PC-9 (cell line): ENCODE measurements around the gene DAB1. TPM values are rescaled to one million over a fixed set of nuclear protein-coding genes. Genes with fewer than 3 reads are reported as not detected.

Experiments used
- BruUV-seq: library from RNA; stranded (reverse); fragments of 400-500 nt; replicated peaks from 2 replicates; lab custom pipeline; 2021; lab: Mats Ljungman, UMichigan
- CTCF ChIA-PET: fragments of 300-600 bp; sonication (Branson Sonifier 250); formaldehyde crosslinking; loops from one replicate; lab custom pipeline; 2022; ENCODE audit warnings: antibody characterized with exemption; lab: Charles Lee
- POLR2A ChIA-PET: fragments of 300-600 bp; sonication (Branson Sonifier 250); formaldehyde crosslinking; loops from one replicate; lab custom pipeline; 2022; ENCODE audit warnings: antibody characterized with exemption; ENCODE audit not compliant: unreplicated experiment; lab: Charles Lee
- DNase-seq, 2 experiments: peaks; one replicate each; pipeline versions ENCODE4 v3.0.0 to v3.0.0-alpha.2; 2015 to 2022; ENCODE audit warnings: mixed read lengths in 1 of 2
- H2AFZ ChIP-seq: fragments of 200-600 bp; sonication (generic); 2 replicates; pipeline ENCODE4 v1.8.1; 2017; ENCODE audit warnings: antibody characterized with exemption
- H3F3A ChIP-seq: fragments of 200-600 bp; sonication (generic); 2 replicates; pipeline ENCODE4 v1.8.1; 2017; ENCODE audit warnings: antibody characterized with exemption, mild to moderate bottlenecking, low read depth; ENCODE audit not compliant: insufficient read depth
- H3K27ac ChIP-seq: fragments of 200-600 bp; sonication (generic); 2 replicates; pipeline ENCODE4 v1.6.1; 2016; ENCODE audit warnings: mixed run types
- H3K27me3 ChIP-seq: fragments of 200-600 bp; sonication (generic); 2 replicates; pipeline ENCODE4 v1.6.1; 2016; ENCODE audit warnings: low read depth, mixed run types; ENCODE audit not compliant: insufficient read depth
- H3K36me3 ChIP-seq: fragments of 200-600 bp; sonication (generic); 2 replicates; pipeline ENCODE4 v1.6.1; 2016; ENCODE audit warnings: low read depth, mixed run types
- H3K4me1 ChIP-seq: fragments of 200-600 bp; sonication (generic); replicated peaks from 2 replicates; pipeline ENCODE4 v1.6.1; 2016; ENCODE audit warnings: mixed run types; ENCODE audit not compliant: insufficient read depth
- H3K4me2 ChIP-seq: fragments of 200-600 bp; sonication (generic); 2 replicates; pipeline ENCODE4 v1.6.1; 2017; ENCODE audit warnings: mixed run types
- H3K4me3 ChIP-seq: fragments of 200-600 bp; sonication (generic); 2 replicates; pipeline ENCODE4 v1.6.1; 2016; ENCODE audit warnings: mixed run types
- H3K79me2 ChIP-seq: fragments of 200-600 bp; sonication (generic); 2 replicates; pipeline ENCODE4 v1.6.1; 2017; ENCODE audit warnings: low read depth, mixed run types
- H3K9me2 ChIP-seq: fragments of 200-600 bp; sonication (generic); 2 replicates; pipeline ENCODE4 v1.8.1; 2017; ENCODE audit warnings: mild to moderate bottlenecking; ENCODE audit not compliant: insufficient read depth
- H3K9me3 ChIP-seq: fragments of 200-600 bp; sonication (generic); 2 replicates; pipeline ENCODE4 v1.8.1; 2016; ENCODE audit warnings: low read depth; ENCODE audit not compliant: insufficient read depth
- H4K20me1 ChIP-seq: fragments of 200-600 bp; sonication (generic); 2 replicates; pipeline ENCODE4 v1.8.1; 2017; ENCODE audit not compliant: insufficient read depth
- CTCF ChIP-seq: fragments of 200-600 bp; sonication (generic); conservative IDR thresholded peaks from 2 replicates; pipeline ENCODE4 v1.6.1; 2017; ENCODE audit warnings: mixed run types, antibody characterized with exemption, mild to moderate bottlenecking, moderate library complexity
- EZH2 ChIP-seq: fragments of 200-600 bp; sonication (generic); IDR thresholded peaks from 2 replicates; pipeline ENCODE4 v1.8.0; 2017; ENCODE audit warnings: antibody characterized with exemption, low read depth
- intact Hi-C: fragments of 100-400 bp; cut with micrococcal nuclease; formaldehyde crosslinking; loops from one replicate; pipeline ENCODE4 v1.10.0; 2022; ENCODE audit not compliant: unreplicated experiment
- total RNA-seq: library from RNA; stranded (reverse); gene quantifications from 2 replicates; pipeline ENCODE4 v1.2.3, GENCODE V29; 2021

DAB1 gene
- total RNA-seq, 1 experiment from 2014 or later, result not detected

GRCh38 chr1:57116871-57117270 lies 307.0 kb downstream of the DAB1 start:
- H3K79me2 ChIP-seq, result no peaks in the 10 kb centered on the region

GRCh38 chr1:57115030-57115614 lies 308.7 kb downstream of the DAB1 start:
- Histone ChIP-seq H3K9me2 (no peaks in the 10 kb centered on the region), H3F3A (no peaks in the 10 kb centered on the region), H3K4me2 (no peak overlapping the region), H3K4me1 (no peaks in the 10 kb centered on the region), H3K27me3 (peaks cover 16% of the 10 kb centered on the region), H3K4me3 (no peak overlapping the region), H3K9me3 (no peaks in the 10 kb centered on the region), H3K79me2 (no peaks in the 10 kb centered on the region), H3K27ac (no peak overlapping the region), H3K36me3 (no peaks in the 10 kb centered on the region), H2AFZ (no peak overlapping the region), H4K20me1 (no peaks in the 10 kb centered on the region)
- ChIA-PET CTCF (no interaction called here), POLR2A (no interaction called here)
- no peak for DNase-seq
- no TSS peak for BruUV-seq
- TF ChIP-seq EZH2, result no peak
- intact Hi-C loops, result no loop called here

More at GRCh38 chr1:57116871-57117270, 307.0 kb downstream of the DAB1 start:
- Histone ChIP-seq H3K9me2 (no peaks in the 10 kb centered on the region), H3F3A (no peaks in the 10 kb centered on the region), H3K27ac (no peak overlapping the region), H3K4me2 (no peak overlapping the region), H3K4me3 (no peak overlapping the region), H3K4me1 (no peaks in the 10 kb centered on the region), H3K36me3 (no peaks in the 10 kb centered on the region), H3K9me3 (no peaks in the 10 kb centered on the region), H4K20me1 (no peaks in the 10 kb centered on the region), H2AFZ (no peak overlapping the region), H3K27me3 (peaks cover 16% of the 10 kb centered on the region)
- no peak for TF ChIP-seq EZH2
- intact Hi-C loops, result no loop called here
- no peak for DNase-seq
- ChIA-PET POLR2A (no interaction called here), CTCF (no interaction called here)
- no TSS peak for BruUV-seq

- intact Hi-C loops, result no loop called here
- BruUV-seq, result no TSS peak
- CTCF ChIA-PET, result no interaction called here
These were observed 311.7 kb downstream of the DAB1 start for GRCh38 chr1:57112148-57112547.

GRCh38 chr1:57111175-57111574 lies 312.7 kb downstream of the DAB1 start:
- Histone ChIP-seq H3K4me3 (no peak overlapping the region), H3K27ac (no peak overlapping the region), H2AFZ (no peak overlapping the region), H3K9me2 (no peaks in the 10 kb centered on the region), H3K4me2 (no peak overlapping the region), H3K27me3 (peaks cover 10% of the 10 kb centered on the region; the same call in 1 of the 2 replicates), H3F3A (no peaks in the 10 kb centered on the region), H3K9me3 (no peaks in the 10 kb centered on the region), H3K79me2 (no peaks in the 10 kb centered on the region), H3K4me1 (no peaks in the 10 kb centered on the region), H4K20me1 (no peaks in the 10 kb centered on the region), H3K36me3 (no peaks in the 10 kb centered on the region)
- POLR2A ChIA-PET, result no interaction called here
- no TSS peak for BruUV-seq
- TF ChIP-seq EZH2, result no peak
- TF ChIP-seq CTCF, result no peak
- DNase-seq, result no peak
- intact Hi-C loops, result no loop called here
- CTCF ChIA-PET, result no interaction called here

More at GRCh38 chr1:57112148-57112547, 311.7 kb downstream of the DAB1 start:
- no peak overlapping the region for H3K4me2 ChIP-seq
- H3K79me2 ChIP-seq, result no peaks in the 10 kb centered on the region
- no peaks in the 10 kb centered on the region for H3K9me2 ChIP-seq
- DNase-seq, result no peak
- POLR2A ChIA-PET, result no interaction called here
- no peak overlapping the region for H3K27ac ChIP-seq
- H3K9me3 ChIP-seq, result no peaks in the 10 kb centered on the region
- no peak overlapping the region for H2AFZ ChIP-seq
- H3K27me3 ChIP-seq, result peaks cover 6% of the 10 kb centered on the region
- H3K4me3 ChIP-seq, result no peak overlapping the region
- no peaks in the 10 kb centered on the region for H3K36me3 ChIP-seq
- no peaks in the 10 kb centered on the region for H4K20me1 ChIP-seq
- no peaks in the 10 kb centered on the region for H3F3A ChIP-seq
- TF ChIP-seq EZH2 (no peak), CTCF (no peak)
- no peaks in the 10 kb centered on the region for H3K4me1 ChIP-seq
